GM18519 (cell line): ENCODE results near the gene TSR3.

Experiments
- ATAC-seq: cut with Tn5 transposase; IDR thresholded peaks from one replicate; pipeline ENCODE4 v1.9.1; 2021; ENCODE audit warnings: mild to moderate bottlenecking, moderate library complexity; ENCODE audit not compliant: unreplicated experiment, low FRiP score

Gene TSR3

GRCh38 chr16:1351582-1352362 lies at the start of gene TSR3, which contains the start of gene GNPTG:
TSS of gene TSR3 (minus strand) at chr16:1351878. CDS start at chr16:1351804, 74 bp downstream.
TSS of gene GNPTG (plus strand) at chr16:1351931. CDS start at chr16:1351966, 35 bp downstream.
- no peak for ATAC-seq

GRCh38 chr16:1401061-1401757 lies 49.5 kb upstream of the TSR3 start:
- no peak for ATAC-seq

GRCh38 chr16:1398826-1399581 lies 47.3 kb upstream of the TSR3 start:
- ATAC-seq = no peak

- ATAC-seq = no peak
These were observed 46.7 kb upstream of the TSR3 start for GRCh38 chr16:1398351-1398750.

- ATAC-seq = no peak
These were observed 46.1 kb upstream of the TSR3 start for GRCh38 chr16:1397779-1398178.

GRCh38 chr16:1395444-1396031 lies 43.9 kb upstream of the TSR3 start:
- no peak for ATAC-seq

GRCh38 chr16:1394367-1394951 lies 42.8 kb upstream of the TSR3 start:
- no peak for ATAC-seq

- no peak for ATAC-seq
These were observed 42.0 kb upstream of the TSR3 start for GRCh38 chr16:1393613-1394176.

- ATAC-seq = no peak
These were observed 41.1 kb upstream of the TSR3 start for GRCh38 chr16:1392826-1393225.

- no peak for ATAC-seq
These were observed 38.6 kb upstream of the TSR3 start for GRCh38 chr16:1390239-1390779.

GRCh38 chr16:1389762-1390161 lies 38.1 kb upstream of the TSR3 start:
- ATAC-seq = no peak

GRCh38 chr16:1387331-1387730 lies 35.7 kb upstream of the TSR3 start:
- ATAC-seq = no peak

- ATAC-seq = no peak
These were observed 33.6 kb upstream of the TSR3 start for GRCh38 chr16:1385232-1385631.

- no peak for ATAC-seq
These were observed 31.9 kb upstream of the TSR3 start for GRCh38 chr16:1383556-1383955.

- no peak for ATAC-seq
These were observed 30.1 kb upstream of the TSR3 start for GRCh38 chr16:1381612-1382406.

GRCh38 chr16:1380195-1380594 lies 28.5 kb upstream of the TSR3 start:
- no peak for ATAC-seq

GRCh38 chr16:1379304-1380076 lies 27.8 kb upstream of the TSR3 start:
- ATAC-seq = no peak

- ATAC-seq = no peak
These were observed 27.2 kb upstream of the TSR3 start for GRCh38 chr16:1378804-1379303.
